ENCODE results near the gene BRSK2.
"Not testable (repeated sequence)": the region's sequence is repeated elsewhere in the genome, so short reads cannot be mapped to it uniquely, and the experiment has no call there.

The BRSK2 gene

DNA sequence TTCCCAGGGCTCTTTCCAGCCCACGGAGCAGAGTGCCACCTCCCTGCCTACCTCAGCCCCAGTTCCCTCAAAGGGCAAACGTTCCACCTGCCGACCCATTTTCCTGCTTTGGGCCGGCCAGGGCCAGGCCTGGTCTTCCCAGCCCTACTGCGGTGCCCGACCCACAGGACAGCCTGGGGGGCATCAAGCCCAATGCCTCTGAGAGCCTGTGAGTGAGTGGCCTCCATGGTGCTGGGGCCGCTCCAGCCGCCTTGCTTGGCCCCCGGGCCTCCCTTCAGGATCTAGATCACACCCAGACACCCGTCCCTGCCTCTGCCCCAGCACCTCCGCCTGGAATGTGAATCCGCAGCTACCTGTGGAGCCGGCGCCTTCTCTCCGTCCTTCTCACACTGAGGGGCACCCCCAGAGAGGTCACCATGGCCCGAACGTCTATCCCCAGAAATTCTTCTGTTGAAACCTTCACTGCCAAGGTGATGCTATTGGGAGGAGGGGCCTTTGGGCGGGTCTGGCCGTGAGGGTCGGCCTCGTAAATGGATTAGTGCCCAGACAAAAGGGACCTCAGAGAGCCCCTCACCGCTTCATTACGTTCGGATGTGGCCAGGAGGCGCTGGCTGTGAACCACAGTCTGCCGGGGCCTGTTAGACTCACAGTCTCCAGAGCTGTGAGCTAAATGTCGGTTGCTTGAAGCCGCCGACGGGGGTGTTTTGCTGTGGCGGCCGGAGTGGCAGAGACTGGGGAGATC, 36.2 kb upstream of the BRSK2 start:
- in situ Hi-C loops (cut with MboI; ENCODE audit: low pct_unique_long_range_greater_than_20kb, low sequenced_read_pairs), result no loop called here
- DNase-seq, result no peak

DNA sequence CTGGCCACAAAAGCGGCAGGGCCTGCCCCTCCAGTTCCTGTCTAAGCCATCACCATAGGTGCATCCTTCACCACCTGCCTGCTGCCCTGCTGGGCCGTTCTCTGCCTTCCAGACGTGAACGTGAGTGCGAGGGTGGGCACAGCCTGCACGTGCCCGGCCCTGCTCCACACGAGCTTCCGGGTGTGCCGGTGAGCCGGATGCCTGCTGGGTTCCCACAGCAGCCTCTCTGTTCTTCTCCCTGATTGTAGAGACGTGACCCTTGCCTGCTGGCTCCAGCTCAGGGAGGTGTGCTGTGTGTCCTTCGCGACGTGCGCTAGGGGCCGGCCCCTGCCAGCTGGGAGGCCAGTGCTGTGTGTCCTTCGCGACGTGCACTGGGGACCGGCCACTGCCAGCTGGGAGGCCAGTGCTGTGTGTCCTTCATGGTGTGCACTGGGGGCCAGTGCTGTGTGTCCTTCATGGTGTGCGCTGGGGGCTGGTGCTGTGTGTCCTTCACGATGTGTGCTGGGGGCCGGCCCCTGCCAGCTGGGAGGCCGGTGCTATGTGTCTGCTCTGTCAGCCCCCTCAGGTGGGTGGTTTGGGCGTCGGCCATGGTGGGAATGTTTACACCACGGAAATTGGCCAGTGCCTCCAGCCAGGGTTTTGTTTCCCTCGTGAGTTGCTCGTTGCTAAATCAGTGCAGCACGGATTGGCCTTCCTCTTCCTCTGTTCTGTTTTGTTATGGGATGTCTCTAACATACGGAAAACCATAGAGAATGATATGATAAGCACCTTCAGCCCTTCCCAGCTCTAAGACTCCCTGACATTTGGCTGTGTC, 35.4 kb upstream of the BRSK2 start:
- in situ Hi-C loops (cut with MboI; ENCODE audit: low pct_unique_long_range_greater_than_20kb, low sequenced_read_pairs), result no loop called here
- no peak for DNase-seq

DNA sequence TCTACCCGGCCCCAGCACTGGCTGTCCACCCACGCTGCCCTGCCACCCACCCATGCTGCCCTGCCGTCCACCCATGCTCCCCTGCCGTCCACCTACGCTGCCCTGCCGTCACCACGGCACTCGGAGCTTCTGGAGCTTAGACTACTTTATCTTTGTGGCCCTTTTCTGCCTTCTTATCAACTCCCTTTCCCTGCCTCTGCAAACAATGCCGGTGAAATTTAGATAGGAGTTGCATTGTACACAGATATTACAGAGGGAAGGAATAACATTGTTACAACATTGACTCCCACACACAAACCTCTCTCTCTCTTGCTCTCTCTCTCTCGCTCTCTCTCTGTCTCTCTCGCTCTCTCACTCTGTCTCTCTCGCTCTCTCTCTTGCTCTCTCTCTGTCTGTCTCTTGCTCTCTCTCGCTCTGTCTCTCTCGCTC, 33.7 kb upstream of the BRSK2 start:
- in situ Hi-C loops (cut with MboI; ENCODE audit: low pct_unique_long_range_greater_than_20kb, low sequenced_read_pairs), result no loop called here
- no peak for DNase-seq

DNA sequence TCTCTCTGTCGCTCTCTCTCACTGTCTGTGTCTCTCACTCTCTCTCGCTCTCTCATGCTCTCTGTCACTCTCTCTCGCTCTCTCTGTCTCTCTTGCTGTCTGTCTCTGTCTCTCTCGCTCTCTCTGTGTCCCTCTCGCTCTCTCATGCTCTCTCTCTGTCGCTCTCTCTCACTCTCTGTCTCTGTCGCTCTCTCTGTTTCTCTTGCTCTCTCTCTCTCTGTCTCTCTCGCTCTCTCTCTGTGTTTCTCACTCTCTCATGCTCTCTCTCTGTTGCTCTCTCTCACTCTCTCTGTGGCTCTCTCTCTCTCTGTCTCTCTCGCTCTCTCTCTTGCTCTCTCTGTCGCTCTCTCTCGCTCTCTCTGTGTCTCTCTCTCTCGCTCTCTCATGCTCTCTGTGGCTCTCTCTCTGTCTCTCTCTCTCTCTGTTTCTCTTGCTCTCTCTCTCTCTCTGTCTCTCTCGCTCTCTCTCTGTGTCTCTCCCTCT, 33.2 kb upstream of the BRSK2 start:
- in situ Hi-C loops (cut with MboI; ENCODE audit: low pct_unique_long_range_greater_than_20kb, low sequenced_read_pairs), result no loop called here
- no peak for DNase-seq

DNA sequence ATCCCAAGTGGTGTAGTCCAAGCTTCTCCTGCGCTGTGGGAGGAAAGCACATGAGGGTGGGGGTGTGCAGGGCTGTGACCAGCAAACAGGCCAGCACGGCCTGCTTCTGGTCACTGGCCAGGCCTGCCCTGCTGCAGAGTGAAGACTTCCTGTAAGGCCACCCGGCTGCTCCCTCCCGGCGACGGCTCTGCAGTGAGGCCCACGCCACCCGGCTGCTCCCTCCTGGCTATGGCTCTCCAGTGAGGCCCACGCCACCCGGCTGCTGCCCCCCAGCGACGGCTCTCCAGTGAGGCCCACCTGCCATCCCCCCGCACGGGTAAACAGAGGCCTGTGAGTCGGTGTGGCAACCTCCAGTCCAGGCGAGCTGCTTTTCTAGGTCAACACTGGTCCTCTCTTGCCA, 31.4 kb upstream of the BRSK2 start:
- no peak for DNase-seq
- in situ Hi-C loops (cut with MboI; ENCODE audit: low pct_unique_long_range_greater_than_20kb, low sequenced_read_pairs), result no loop called here

DNA sequence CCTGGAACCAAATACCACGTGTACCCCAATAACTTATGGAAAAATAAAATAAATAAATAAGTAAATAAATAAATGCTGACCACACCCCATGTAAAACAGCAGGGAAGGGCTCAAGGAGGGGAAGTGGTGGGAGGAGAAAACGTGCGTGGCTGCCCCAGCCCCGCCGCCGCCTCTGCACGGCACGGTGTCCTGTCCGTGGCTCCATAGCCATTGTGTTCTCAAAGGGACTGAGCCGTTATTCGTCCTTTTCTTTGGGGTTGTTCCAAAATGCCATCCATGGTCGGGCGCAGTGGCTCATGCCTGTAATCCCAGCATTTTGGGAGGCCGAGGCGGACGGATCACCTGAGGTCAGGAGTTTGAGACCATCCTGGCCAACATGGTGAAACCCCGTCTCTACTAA, 30.8 kb upstream of the BRSK2 start:
- DNase-seq; in situ Hi-C loops (cut with MboI; ENCODE audit: low pct_unique_long_range_greater_than_20kb, low sequenced_read_pairs): not testable (repeated sequence)

DNA sequence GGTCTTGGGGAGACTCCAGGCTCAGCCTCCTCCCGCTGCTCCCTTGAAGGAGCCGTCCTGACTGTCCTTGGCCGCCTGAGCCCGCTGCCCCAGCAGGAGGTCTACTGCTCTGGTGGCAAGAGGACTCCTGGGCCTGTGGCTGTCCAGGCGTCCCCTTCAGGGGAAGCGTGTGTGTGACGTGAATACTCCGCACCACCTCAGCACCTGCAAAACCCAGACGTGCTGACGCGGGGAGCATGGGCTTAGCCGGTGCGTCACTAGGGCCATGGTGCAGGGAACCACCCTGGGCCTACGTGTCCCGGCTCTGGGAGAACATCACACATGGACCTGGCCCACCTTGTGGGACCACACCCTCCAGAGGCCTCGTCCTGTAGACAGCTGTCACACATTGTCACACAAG, 30.2 kb upstream of the BRSK2 start:
- DNase-seq, result no peak
- in situ Hi-C loops (cut with MboI; ENCODE audit: low pct_unique_long_range_greater_than_20kb, low sequenced_read_pairs), result no loop called here

DNA sequence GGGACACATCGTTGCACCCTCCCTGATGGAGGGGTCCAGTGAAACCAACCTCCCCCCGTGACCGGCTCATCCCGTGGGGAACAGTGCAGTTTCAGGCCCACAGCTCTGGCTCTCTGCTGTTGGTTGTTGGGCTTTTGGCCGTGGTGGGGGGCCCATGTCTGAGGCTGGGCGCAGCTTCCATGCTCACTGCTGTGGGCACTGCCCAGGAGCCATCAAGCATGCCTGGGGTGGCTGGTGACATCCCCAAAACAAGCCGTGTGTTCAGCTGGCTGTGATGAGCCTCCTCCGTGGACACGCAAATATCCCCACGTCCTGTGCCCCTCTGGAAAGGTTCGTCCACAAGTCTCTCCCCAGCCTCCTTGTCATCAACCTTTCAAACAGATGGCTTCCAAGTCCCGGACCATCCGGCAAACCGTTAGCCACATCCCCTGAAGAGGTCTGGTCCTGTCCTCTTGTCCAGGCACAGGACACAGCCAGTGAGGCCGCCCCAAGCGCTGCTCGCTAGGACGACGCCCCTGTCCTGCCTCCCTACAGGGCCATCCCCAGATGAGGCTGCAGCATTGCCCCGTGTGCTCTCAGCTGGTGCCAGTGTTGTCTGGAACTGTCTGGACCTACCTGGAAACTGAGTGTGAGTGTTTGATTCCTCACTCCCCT, 29.4 kb upstream of the BRSK2 start:
- in situ Hi-C loops (cut with MboI; ENCODE audit: low pct_unique_long_range_greater_than_20kb, low sequenced_read_pairs), result no loop called here
- DNase-seq, result no peak

DNA sequence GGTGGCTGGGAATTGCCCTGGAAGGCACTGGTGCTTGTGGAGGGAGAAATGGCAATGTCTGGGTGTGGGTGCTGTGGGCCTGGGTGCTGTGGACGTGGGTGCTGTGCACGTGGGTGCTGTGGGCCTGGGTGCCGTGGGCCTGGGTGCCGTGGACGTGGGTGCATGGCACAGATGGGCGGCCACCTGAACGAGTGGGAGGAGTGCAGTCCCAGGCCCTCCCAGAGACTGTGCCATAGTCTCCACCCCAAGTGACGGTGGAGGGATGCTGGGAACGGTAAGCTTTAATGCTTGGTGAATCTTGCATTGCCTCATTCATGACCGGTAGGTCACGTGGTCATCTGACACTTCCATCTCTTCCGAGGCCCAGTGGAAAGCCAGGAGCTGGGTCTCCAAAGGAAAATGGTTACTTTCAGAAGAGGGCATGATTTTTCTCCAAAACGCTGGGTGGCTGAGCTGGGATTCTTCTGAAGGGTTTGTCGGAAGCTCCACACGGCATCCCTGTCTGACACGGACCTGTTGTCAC, 28.8 kb upstream of the BRSK2 start:
- in situ Hi-C loops (cut with MboI; ENCODE audit: low pct_unique_long_range_greater_than_20kb, low sequenced_read_pairs), result no loop called here
- no peak for DNase-seq

DNA sequence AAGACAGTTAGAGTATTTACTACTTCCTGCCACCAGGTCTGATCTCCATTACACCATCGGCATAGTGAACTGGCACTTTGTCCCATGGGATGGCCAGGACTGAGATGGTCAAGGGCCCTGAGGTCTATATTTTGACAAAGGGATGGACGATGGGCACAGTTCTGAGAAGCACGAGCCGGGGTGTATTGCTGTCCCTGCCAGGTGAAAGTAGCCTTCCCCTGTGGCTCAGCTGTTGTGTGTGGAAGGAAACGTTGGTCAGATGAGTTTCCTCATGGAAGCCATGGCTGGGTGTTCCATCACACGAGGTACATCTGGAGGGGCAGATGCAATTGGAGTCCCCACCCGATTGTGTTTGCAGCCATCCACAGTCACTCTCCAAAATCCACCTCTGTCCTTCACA, 27.9 kb upstream of the BRSK2 start:
- in situ Hi-C loops (cut with MboI; ENCODE audit: low pct_unique_long_range_greater_than_20kb, low sequenced_read_pairs), result no loop called here
- DNase-seq, result no peak

DNA sequence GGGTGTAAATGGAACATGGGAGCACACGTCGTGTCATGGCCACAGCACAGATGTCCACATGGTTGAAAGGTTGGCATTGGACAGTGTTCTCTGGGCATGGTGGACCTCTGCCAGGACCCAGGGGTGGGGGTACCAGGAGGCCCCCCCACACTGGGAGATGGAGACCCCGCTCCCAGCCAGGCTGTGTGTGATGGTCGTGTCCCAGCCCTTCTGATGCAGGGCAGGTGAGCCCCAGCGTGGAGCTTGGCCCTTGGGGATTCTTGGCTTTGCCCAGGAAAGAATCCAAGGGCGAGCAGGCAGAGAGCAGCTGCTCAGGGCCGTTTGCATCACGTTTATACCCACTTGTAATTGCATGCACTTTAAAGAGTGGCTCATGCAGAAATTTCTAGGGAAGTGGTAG, 22.0 kb upstream of the BRSK2 start:
- in situ Hi-C loops (cut with MboI; ENCODE audit: low pct_unique_long_range_greater_than_20kb, low sequenced_read_pairs), result no loop called here
- no peak for DNase-seq

DNA sequence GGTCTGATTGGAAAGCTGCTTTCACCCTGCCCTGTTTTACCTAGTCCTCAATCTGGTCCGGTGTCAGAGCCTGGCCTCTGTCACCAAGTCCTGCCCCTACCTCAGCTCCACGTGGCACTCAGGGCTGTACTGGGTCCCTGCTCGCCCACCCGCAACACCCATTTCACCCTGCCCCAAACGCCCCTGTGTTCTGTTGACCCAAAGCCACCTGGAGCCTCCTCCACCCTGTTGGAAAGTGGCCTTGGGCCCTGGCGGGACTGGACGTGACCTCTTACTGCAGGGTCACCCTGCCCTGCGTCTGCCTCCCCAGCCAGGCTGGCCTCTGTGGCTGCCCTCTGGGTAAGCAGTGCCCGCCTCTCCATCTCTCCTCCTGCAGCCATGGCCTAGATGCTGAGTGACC, 21.5 kb upstream of the BRSK2 start:
- DNase-seq, result no peak
- in situ Hi-C loops (cut with MboI; ENCODE audit: low pct_unique_long_range_greater_than_20kb, low sequenced_read_pairs), result no loop called here

DNA sequence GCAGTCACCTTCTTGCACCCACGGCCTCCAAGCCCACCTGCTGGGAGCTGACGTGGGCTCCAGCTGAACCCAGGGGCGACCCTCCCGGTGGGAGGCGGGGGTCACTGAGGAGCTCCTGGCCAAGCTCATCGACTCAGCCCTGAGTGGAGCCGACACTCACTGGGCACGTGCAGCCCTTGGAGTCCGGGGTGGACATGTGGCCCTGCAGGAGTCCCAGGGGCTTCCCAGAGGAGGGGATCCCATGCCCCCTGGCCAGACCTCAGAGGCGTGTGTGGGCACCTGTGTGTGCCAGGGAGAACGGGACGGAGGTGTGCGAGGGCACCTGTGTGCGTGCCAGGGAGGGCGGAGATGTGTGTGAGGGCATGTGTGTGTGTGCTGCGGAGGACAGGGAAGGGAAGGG, 20.8 kb upstream of the BRSK2 start:
- in situ Hi-C loops (cut with MboI; ENCODE audit: low pct_unique_long_range_greater_than_20kb, low sequenced_read_pairs), result no loop called here
- DNase-seq, result no peak

DNA sequence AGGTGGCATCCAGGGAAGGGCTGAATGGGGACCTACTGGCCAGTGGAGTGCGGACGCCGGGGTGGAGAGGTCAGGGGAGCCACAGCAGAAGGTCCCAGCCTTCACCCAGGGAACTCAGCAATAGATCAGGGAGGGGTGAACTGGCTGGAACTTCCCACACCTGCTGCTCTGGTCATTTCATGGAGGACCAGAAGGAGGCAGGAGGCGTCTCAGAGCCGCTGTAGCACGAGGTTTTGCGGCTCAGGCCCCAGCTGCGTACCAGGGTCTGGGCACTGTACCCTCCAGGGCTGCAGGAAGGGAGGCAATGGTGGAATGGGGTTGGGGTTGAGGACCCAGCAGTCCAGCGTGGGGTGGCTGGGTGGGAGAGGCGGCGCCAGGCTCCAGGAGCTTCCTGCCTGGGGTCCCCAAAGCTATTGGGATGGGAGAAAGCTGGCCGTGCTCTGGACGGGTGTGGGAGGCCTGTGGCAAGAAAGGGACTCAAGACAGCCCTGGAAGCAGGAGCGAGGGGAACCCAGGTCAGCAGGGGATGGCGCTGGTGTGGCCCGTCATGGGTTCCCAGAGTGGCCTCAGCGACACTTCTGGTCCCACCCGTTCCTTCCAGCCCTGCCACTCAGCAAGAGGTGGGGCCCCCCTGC, 20.2 kb upstream of the BRSK2 start:
- DNase-seq, result no peak

DNA sequence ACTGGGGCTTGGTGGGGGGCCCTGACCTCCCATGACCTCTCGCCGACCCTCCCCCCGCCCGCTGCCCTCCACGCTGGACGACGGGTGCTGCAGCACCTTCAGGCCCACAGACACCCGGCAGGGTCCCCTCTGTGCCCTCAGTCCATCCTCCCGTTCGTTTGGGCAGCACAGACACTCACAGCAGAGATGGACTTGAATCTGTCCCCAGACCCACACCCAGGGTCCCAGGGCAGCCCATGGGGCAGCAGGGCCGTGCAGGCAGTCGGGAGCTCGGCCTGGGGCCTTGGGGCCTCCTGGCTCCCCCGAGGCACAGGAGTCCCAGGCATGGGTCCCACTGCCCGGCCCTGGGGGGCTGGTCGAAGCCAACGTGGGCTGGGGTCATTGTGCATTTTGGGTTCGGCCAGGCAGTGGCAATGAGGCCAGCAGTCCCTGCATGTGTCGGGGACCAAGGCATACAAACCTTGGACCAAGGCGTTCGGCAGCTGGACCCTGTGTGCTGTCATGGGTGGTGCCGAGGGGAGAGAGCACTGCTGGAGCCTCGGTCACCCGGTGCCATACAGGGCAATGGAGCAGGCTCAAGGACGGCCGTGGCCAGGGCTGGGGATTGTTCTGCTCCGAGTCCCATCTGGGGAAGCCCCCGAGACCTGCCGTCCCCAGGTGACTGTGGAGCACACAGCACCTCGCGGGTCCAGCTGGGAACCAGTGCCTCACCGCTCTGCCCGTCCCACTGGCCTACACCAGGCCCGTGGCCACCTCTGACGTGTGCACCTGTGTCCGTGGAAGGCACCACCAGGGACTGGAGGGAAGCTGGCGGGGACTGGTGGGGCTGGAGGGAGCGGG, 19.3 kb upstream of the BRSK2 start:
- no peak for DNase-seq
- in situ Hi-C loops (cut with MboI; ENCODE audit: low pct_unique_long_range_greater_than_20kb, low sequenced_read_pairs), result no loop called here

More for the DNA sequence above, 20.2 kb upstream of the BRSK2 start:
- in situ Hi-C loops (cut with MboI; ENCODE audit: low pct_unique_long_range_greater_than_20kb, low sequenced_read_pairs), result no loop called here

DNA sequence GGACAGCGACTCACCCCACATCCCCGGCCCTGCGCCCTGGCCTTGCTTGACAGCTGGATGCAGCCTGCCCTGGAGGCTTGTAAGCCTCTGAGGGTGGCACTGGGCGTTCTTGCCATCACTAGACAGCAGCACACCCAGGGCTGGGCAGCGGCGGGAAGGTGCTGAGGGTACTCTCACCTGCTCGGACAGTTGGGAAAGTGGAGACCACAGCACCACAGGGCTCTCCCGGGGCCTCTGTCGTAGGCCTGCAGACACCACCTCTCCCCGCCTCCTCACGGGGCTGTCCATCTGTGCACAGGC, 18.8 kb upstream of the BRSK2 start:
- in situ Hi-C loops (cut with MboI; ENCODE audit: low pct_unique_long_range_greater_than_20kb, low sequenced_read_pairs), result no loop called here

DNA sequence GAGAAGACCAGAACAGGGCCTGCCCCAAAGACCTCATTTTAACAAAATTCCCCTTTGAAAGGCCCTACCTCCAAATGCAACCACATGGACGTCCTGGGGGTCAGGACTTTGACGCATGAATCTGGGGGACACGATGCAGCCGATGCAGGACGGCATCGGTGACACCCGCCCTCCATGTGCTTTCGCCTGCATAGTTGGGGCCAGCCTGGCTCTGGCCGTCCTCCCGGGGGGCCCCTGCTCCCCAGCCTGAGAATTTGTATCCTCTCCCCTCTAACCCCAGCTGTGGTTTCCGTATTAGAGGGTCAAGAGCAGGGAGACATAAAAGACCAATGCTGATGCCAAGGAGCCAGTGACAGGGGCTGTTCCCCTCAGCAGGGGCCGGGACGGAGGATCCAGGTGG, 18.4 kb upstream of the BRSK2 start:
- in situ Hi-C loops (cut with MboI; ENCODE audit: low pct_unique_long_range_greater_than_20kb, low sequenced_read_pairs), result no loop called here
- no peak for DNase-seq

More for the DNA sequence above, 18.8 kb upstream of the BRSK2 start:
- DNase-seq, result no peak

DNA sequence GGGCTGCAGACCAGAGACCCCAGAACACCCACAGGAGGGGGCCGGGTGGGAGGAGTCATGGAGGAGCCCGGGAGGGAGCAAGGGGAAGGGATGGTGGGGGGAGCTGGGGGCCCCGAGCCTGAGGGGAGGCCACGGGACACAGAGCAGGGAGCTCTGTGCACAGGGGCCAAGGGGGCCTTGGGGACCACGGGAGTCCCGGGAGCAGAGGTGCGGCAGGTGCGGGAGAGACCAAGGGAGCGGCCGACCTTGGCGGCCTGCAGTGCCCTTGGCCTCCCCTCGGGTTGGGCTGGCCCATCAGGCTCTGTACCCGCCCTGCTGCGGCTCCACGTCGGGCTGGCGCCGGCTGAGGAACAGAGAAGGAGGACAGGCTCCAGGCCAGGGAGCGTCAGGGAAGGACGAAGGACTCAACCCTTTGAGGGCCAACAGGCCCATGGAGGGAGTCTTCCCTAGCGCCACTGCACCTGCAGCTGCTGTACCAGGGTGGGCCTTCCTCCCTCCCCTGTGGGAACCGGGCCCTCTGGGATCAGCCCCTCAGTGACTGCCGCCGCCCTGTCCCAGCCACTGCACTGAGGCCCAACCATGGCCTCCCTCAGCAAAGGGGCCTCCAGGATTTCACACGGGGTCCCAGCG, 17.8 kb upstream of the BRSK2 start:
- in situ Hi-C loops (cut with MboI; ENCODE audit: low pct_unique_long_range_greater_than_20kb, low sequenced_read_pairs), result no loop called here
- no peak for DNase-seq
